ENCODE data around the gene OXCT1.
"Not testable (repeated sequence)": the region's sequence is repeated elsewhere in the genome, so short reads cannot be mapped to it uniquely, and the experiment has no call there.

The OXCT1 gene

GRCh38 chr5:41874512-41875060, 4.4 kb upstream of the OXCT1 start:
- no peak for DNase-seq (ENCODE audit: low spot score)

DNA sequence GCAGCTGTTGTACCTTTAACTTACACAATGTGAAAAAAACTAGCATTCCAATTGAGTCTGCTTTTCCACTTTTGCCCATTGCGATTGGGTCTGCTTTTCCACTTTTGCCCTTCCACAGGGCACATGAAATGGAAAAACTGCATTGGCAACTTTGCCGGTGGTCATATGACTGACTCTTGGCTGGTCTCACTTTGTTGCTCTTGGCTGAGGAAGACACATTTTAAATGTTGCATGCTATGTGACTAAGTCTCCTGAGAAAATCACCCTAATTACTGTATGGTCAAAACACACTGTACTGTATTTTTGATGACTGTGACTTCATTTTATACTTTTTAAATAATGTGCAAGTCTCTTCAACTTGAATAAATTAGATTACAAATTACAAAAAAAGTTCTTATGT, 1.6 kb upstream of the OXCT1 start:
- no peak for DNase-seq (ENCODE audit: low spot score)

- DNase-seq (ENCODE audit: low spot score) = no peak
Observed at GRCh38 chr5:41870627-41871048, 413 bp upstream of the OXCT1 start.

- DNase-seq (ENCODE audit: low spot score) = peak; percentile 74
Observed at GRCh38 chr5:41869151-41869723, 988 bp downstream of the OXCT1 start.

- no peak for DNase-seq (ENCODE audit: low spot score)
Observed at GRCh38 chr5:41863871-41864486, 6.2 kb downstream of the OXCT1 start.

DNA sequence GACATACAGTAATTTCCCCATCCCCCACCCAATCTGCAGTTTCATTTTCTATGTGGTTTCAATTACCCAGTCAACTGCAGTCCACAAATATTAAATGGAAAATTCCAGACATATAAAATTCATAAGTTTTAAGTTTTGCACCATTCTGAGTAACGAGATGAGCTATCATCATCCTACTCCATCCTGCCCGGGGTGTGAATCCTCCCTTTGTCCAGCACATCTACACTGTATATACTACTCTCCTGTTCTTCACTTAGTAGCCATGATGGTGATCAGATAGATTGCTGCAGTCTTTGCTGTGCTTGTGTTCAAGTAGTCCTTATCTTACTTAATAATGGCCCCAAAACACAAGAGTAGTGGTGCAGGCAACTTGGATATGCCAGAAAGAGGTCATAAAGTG, 11.3 kb downstream of the OXCT1 start:
- no peak for DNase-seq (ENCODE audit: low spot score)

GRCh38 chr5:41857989-41858388, 12.2 kb downstream of the OXCT1 start:
- no peak for DNase-seq (ENCODE audit: low spot score)

DNA sequence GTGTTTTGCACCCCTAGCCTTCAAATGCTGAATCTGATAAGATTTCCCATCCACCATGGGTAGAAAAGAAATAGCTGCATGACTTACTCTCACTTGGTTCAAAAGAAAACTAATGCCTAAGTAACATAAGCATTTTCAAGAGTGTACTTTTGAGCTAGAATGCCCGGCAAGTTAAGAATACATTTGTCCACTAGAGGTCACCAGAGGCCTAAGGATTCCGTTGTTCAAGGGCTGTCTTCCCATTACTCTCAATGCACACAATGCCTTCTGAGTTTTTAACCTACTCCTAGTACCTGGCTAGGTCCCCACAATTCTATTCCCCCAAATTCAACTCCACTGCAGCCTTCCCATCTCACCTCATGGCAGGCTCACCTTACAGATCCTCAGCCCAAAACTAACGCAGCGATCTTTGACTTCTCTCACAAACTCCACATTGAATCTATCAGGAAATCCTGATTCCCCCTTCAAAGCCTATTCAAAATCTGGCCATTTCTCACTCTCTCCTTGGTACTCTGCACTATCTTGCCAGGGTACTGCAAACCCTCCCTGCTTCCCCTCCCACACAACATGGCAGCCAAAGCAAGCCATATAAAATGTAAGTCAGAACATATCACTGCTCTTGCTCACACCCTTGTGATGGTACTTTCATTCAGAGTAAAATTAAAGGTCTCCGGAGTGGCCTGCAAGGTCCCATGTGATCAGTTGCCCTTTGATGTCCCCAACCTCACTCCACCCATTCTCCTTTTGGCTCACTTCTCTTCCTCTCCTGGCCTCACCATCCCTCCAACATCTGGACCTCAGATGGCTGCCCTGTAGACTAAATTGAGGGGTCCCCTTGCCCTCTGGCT, 13.4 kb downstream of the OXCT1 start:
- peak; percentile 52 for DNase-seq (ENCODE audit: low spot score)

- DNase-seq (ENCODE audit: low spot score) = no peak
Observed at GRCh38 chr5:41852293-41852692, 17.9 kb downstream of the OXCT1 start.

GRCh38 chr5:41851116-41851515, 19.1 kb downstream of the OXCT1 start:
- no peak for DNase-seq (ENCODE audit: low spot score)

DNA sequence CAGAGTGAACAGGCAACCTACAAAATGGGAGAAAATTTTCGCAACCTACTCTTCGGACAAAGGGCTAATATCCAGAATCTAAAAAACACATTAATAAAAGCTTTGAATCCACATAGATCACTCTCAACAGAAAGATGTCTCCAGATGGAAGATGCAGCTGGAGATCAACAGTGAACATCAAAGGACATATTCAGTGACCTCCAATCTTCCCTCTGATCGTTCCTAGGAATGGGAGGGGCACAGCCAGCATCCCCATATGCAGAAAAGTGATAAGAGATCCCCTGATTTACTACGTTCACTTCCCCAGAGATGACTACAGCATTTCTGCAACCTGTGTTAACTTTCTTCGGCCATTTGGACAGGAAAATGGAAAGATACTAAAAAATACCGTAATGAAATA, 21.2 kb downstream of the OXCT1 start:
- DNase-seq (ENCODE audit: low spot score) = no peak

GRCh38 chr5:41845751-41846150, 24.5 kb downstream of the OXCT1 start:
- DNase-seq (ENCODE audit: low spot score) = not testable (repeated sequence)

GRCh38 chr5:41844502-41844901, 25.7 kb downstream of the OXCT1 start:
- DNase-seq (ENCODE audit: low spot score) = no peak

- DNase-seq (ENCODE audit: low spot score) = no peak
Observed at GRCh38 chr5:41843456-41844370, 26.5 kb downstream of the OXCT1 start.

GRCh38 chr5:41842777-41843176, 27.4 kb downstream of the OXCT1 start:
- no peak for DNase-seq (ENCODE audit: low spot score)

GRCh38 chr5:41841325-41841724, 28.9 kb downstream of the OXCT1 start:
- DNase-seq (ENCODE audit: low spot score) = no peak

DNA sequence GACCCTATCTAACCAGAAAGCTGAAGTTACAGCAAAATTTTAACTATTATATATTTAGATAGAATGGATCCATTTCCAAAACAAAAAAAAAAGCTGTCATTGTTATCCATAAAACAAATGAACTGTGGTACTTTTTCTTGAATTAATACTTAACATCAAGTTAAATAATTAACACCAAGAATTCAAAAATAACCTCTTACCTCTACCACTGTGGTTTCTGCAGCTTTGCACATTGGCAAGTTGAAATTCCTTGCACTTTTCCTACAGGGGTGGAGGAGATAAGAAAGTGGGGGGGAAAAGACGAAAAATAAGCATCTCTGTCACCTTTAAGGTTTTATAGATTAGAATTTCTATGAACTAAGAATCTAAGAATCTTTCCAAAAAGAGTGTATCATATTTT, 30.0 kb downstream of the OXCT1 start:
- DNase-seq (ENCODE audit: low spot score) = no peak

- no peak for DNase-seq (ENCODE audit: low spot score)
Observed at GRCh38 chr5:41837793-41838192, 32.4 kb downstream of the OXCT1 start.

DNA sequence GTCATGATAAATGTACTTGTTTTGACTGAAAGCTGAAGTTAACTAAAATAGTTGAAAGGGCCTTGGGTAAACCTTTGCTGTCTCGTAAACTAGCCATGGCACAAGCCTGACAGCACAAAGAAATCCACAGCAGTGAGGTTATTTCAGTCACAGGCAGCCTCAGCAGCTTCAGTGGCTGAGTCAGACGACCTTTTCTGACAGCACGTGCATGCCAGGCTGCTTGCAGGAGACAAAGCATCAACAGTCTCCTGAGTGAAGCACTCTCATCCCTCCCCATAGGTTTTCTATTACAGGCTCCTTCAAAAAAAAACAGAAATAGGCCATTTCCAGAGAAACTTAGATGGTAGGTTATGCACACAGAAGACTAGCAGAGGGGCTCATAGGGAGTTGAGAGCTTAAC, 34.6 kb downstream of the OXCT1 start:
- no peak for DNase-seq (ENCODE audit: low spot score)

DNA sequence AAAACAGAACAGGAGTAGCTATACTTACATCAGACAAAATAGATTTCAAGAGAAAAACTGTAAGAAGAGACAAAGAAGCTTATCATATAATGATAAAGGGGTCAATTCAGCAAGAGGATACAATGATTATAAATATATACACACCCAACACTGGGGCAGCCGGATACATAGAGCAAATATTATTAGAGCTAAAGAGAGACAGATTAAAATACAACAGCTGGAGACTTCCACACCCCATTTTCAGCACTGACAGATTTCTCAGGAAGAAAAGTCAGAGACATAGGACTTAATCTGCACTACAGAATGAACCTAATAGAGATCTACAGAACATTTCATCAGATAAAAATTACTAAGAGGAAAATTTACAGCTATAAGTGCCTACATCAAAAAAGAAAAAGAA, 35.7 kb downstream of the OXCT1 start:
- no peak for DNase-seq (ENCODE audit: low spot score)

DNA sequence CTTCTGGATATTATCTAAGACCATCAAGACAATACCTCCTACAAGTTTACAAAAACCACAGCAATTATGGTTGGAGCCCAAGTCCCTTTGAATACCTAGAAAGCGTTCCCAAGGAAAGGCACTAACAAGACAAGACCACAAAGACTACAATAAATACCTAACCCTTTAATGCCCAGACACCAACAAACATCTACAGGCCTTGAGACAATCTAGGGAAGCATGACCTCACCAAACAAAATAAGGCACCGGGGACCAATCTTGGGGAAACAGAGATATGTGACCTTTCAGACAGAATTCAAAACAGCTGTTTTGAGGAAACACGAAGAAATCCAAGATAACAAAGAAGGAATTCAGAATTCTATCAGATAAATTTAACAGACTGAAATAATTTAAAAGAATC, 37.8 kb downstream of the OXCT1 start:
- no peak for DNase-seq (ENCODE audit: low spot score)

DNA sequence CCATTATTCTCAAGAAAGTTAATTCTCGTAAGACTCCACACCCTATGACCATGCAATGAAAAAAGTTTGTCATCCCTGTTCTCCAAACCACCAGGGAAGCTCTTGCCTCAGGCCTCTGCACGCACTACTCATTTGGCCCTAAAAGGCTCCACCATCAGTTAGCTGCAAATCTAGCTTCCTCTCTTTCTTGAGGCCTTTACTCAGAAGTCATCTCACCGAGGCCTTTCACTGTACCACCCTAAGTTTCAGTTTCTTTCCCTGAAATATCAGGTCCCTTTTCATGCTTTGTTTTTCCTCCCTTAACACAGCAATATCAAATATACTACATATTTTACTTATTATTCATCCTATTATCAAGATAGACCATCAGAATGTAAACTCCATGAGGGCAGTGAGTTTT, 39.1 kb downstream of the OXCT1 start:
- DNase-seq (ENCODE audit: low spot score) = no peak
